NCI-H2196 (cell line): Measurements from ENCODE around the gene LASP1.
A peak's percentile ranks its signal among the peaks of the same experiment; 100 is the strongest.

Source experiments
- DNase-seq: peaks from one replicate; lab custom pipeline; 2025; ENCODE audit not compliant: unreplicated experiment; lab: John Stamatoyannopoulos, UW

Gene LASP1

GRCh38 chr17:38885728-38886642 lies 16.1 kb downstream of the LASP1 start:
- no peak for DNase-seq

DNA sequence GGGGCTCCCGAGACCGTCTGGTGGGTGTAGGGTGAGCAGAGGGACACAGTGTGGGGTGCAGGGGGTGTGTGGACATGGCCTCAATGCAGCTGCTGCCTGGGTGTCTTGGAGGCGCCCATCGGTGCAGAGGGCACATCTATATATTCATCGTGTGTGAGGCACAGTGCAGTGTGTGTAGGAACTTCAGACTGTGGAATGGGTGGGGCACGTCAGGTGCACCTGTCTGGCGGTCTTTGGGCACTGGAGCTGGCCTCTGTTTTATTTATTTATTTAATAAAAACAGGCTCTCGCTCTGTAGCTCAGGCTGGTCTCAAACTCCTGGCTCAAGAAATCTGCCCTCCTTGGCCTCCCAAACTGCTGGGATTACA lies 16.8 kb downstream of the LASP1 start:
- no peak for DNase-seq

GRCh38 chr17:38888842-38889241 lies 19.0 kb downstream of the LASP1 start:
- DNase-seq, result no peak

- no peak for DNase-seq
These were observed 20.0 kb downstream of the LASP1 start for GRCh38 chr17:38889745-38890409.

GRCh38 chr17:38890410-38890746 lies 20.5 kb downstream of the LASP1 start:
- no peak for DNase-seq

DNA sequence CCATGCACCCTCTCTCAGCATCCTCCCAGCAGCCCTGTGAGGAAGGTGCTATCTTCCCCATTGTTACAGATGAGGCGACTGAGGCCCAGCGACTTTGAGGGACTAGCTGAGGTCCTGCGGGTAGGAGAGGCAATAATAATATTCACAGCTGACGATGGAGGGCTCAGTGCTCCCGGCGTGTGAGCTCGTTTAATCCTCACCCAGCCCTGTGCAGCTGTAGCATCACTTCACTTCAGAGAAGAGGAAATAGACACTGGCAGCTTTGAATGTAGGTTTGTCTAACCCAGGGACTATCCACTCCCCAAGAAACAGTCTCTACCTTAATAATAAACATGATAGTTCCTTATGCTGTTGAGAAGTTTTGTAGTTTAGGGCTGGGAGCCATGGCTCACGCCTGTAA lies 21.6 kb downstream of the LASP1 start:
- DNase-seq, result no peak

DNA sequence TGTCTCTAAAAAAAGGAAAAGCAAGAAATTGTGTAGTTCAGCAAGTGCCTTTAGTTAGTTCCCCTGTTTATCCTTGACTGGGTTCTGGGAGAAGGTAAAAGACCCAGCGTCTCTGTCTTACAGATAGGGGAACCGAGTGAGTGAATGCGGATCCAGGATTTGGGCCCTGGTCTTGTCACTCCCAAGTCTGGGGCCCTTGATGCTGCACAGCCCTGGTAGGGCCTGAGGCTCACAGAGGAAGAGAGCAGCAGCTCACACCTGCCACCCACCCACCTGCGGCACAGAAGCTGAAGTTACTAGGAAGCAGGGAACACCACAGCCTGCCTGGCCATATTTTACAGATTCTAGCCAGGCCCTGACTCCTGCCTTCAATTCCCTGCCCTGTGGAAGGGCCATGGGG lies 22.2 kb downstream of the LASP1 start:
- no peak for DNase-seq

- no peak for DNase-seq
These were observed 22.8 kb downstream of the LASP1 start for GRCh38 chr17:38892620-38893019.

DNA sequence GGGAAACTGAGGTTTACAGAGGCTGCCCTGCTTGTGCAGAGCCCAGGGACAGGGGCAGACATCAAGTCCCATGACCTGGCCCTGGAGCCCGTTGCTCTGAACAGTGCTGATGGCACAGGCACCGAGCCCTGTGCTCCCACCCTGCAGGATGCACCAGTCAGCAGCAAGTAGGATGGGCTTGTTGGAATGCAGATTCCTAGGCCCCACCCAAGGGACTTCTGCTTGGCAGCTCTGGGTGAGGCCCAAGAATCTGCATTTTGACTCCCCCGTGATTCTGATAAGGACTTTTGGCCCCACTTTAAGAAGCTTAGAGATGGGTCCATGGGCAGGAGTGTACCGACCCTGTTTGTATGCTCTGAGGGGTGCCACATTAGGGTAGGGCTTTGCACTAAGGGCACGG lies 23.3 kb downstream of the LASP1 start:
- DNase-seq, result no peak

GRCh38 chr17:38893607-38894006 lies 23.7 kb downstream of the LASP1 start:
- DNase-seq, result no peak

- DNase-seq, result no peak
These were observed 24.4 kb downstream of the LASP1 start for GRCh38 chr17:38894276-38894675.

- no peak for DNase-seq
These were observed 26.6 kb downstream of the LASP1 start for GRCh38 chr17:38896346-38896954.

DNA sequence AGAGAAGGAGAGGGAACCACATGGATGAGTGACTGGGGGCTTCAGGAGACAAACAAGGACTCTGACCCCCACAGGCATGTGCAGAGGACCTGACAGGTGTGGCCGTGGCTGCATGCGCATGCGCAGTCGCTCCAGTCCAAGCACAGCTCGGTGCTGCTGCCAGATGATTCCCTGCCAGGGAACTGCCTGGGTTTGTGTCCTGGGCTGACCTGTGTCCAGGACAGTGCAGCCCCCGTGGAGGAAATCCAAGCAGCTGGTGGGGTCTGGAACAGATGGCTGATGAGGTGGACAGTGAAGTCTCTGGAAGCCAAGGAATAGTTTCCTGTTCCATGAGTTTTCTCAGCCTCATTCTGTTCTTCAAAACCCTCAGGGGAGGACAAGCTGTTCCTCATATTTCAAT lies 27.3 kb downstream of the LASP1 start:
- no peak for DNase-seq

GRCh38 chr17:38897671-38898290 lies 27.9 kb downstream of the LASP1 start:
- no peak for DNase-seq

- DNase-seq, result no peak
These were observed 28.4 kb downstream of the LASP1 start for GRCh38 chr17:38898291-38898679.

DNA sequence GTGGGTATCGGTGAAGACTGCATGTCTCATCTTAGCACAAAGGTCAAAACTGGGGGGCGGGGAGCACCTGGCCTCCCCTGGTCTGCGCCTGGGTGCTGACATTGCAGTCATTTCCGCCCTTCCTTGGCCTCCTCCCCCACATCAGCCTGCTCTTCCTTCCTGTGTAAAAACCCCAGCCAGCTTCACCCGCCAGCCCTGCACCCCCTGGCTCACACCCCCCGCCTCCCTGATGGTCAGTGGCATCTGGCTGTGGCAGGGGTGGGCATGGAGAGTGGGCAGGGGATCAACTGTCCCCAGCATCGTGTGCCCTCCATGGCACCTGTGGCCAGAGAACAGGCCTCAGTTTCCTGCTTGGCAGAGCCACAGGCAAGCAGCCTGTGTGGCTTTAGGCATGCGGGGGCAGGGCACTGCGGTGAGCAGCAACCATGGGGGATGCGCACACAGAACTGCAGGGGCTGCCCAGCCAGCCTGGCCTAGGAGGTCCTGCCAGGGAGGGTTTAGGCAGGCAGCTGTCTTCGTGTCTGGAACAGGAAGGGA lies 29.0 kb downstream of the LASP1 start:
- DNase-seq, result no peak

GRCh38 chr17:38899421-38899820 lies 29.6 kb downstream of the LASP1 start:
- DNase-seq, result no peak

DNA sequence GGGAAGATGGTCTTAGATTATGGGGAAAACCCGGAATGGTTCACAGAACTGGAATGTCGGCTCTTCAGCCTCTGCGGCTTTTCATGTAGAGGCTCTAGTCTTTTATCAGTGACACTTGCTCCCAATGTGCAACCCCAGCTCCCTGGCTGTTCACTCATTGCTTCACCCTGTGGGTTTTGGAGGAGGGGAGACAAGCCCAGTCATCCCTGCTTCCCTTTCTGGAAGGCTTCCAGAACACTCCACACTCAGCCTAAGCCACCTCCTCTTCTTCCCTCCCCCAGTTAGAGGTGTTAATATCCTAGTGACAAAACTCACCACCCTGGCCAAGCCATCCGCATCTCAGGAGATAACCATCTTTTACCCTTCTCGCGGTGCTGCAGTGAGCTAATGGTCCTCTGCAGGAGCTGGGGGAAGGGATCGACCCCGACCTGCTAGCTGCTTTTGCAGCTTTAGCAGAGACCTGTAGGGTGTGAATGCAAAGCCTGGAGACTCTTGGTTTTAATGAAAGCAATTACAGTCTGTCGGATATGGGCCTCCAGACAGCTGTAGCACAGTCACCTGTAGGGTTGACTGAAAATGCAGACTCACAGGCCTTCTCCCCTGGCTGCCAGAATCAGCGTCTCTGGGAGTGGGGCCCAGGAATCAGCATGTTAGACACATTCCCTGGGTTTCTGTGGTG lies 31.3 kb downstream of the LASP1 start:
- DNase-seq, result peak; percentile 32

DNA sequence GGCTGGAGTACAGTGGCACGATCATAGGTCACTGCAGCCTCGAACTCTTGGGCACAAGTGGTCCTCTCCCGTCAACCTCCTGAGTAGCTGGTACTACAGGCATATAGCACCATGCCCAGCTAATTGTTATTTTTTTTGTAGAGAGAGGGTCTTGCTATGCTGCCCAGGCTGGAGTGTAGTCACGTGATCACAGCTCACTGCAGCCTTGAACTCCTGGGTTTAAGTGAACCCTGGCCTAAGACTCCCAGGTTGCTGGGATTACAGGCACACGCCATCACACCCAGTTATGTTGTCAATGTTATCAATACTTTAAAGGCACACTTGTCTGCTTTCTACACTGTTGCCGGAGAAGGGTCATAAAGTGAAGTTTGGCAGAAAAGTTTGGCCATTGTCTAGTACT lies 33.5 kb downstream of the LASP1 start:
- DNase-seq, result no peak

GRCh38 chr17:38904892-38905291 lies 35.0 kb downstream of the LASP1 start:
- DNase-seq, result no peak

DNA sequence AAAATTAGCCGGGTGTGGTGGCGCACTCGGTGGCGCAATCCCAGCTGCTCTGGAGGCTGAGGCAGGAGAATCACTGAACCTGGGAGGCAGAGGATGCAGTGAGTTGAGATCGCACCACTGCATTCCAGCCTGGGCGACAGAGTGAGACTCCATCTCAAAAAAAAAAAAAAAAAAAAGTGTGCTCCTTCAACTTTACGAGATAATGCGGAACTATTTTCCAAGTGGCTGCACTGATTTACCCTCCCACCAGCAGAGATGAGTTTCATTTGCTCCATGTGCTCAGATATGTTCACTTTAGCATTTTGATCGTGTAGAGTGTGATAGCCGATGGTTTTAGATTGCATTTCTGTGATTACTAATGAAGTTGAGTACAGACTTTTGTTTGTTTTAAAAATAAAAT lies 35.5 kb downstream of the LASP1 start:
- DNase-seq, result no peak
